Esophagus squamous epithelium (tissue), 4 donors: Measurements from ENCODE around the gene SH3BP5L.

Source experiments
- POLR2A ChIP-seq, 4 donors: fragments of 450-650 bp; IDR thresholded peaks; one replicate each; pipeline ENCODE4 v1.6.1; 2017; ENCODE audit warnings: antibody characterized with exemption in 4 of 4, mild to moderate bottlenecking in 4 of 4, moderate library complexity in 3 of 4
- TF ChIP-seq, protein P1 (sequence below), 6 experiments: fragments of 450-650 bp in 4 of 6; fragments of 200-600 bp in 2 of 6; sonication (generic) in 2 of 6; IDR thresholded peaks; one replicate each; pipeline ENCODE4 v1.5.1; 2016 to 2019; ENCODE audit warnings: antibody characterized with exemption in 6 of 6, mild to moderate bottlenecking in 4 of 6, moderate library complexity in 4 of 6

DNA sequence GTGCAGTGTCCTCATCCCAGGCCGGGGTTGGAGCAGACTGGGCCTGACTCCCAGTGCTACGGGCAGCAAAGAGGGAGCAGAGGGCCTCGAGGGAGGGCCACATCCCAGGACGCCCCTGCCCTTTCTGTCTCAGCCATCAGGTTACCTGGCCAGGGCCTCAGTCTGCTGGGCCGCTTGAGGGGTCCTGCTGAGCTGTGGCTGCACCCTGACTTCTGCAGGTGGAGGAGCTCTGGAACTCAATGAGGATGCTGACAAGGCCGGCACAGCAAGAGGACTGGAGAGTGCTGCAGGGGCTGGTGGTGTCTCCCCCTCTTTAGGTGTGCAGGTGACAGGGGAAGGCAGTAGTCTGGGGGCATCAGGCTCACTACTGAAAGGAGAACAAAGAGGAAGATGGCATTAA is 29.9 kb upstream of the SH3BP5L start:
- TF ChIP-seq, protein P1, sequence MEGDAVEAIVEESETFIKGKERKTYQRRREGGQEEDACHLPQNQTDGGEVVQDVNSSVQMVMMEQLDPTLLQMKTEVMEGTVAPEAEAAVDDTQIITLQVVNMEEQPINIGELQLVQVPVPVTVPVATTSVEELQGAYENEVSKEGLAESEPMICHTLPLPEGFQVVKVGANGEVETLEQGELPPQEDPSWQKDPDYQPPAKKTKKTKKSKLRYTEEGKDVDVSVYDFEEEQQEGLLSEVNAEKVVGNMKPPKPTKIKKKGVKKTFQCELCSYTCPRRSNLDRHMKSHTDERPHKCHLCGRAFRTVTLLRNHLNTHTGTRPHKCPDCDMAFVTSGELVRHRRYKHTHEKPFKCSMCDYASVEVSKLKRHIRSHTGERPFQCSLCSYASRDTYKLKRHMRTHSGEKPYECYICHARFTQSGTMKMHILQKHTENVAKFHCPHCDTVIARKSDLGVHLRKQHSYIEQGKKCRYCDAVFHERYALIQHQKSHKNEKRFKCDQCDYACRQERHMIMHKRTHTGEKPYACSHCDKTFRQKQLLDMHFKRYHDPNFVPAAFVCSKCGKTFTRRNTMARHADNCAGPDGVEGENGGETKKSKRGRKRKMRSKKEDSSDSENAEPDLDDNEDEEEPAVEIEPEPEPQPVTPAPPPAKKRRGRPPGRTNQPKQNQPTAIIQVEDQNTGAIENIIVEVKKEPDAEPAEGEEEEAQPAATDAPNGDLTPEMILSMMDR (IDR thresholded peaks at IDR 0.05), result no peak
- no peak for TF ChIP-seq POLR2A (IDR thresholded peaks at IDR 0.05)
